HepG2 (cell line): ENCODE results near the gene GRM7. TPM values are rescaled to one million over a fixed set of nuclear protein-coding genes. Genes with fewer than 3 reads are reported as not detected.

ENCODE experiments used
- ATAC-seq: fragments of 200-7000 bp; cut with Tn5 transposase; 3 replicates; pipeline ENCODE4 v1.9.1; 2020; ENCODE audit warnings: mild to moderate bottlenecking, moderate library complexity
- BruUV-seq: library from RNA; stranded (reverse); fragments of 400-500 nt; replicated peaks from 2 replicates; lab custom pipeline; 2021; lab: Mats Ljungman, UMichigan
- CTCF ChIA-PET: fragments of 300-600 bp; formaldehyde crosslinking; extraction: SDS; loops from one replicate; lab custom pipeline; 2021; ENCODE audit warnings: low total read pairs, inconsistent platforms, low intra/inter-chr PET ratio; lab: Yijun Ruan, JAX
- POLR2A ChIA-PET: fragments of 350-600 bp; sonication (Branson Sonifier 250); formaldehyde crosslinking; loops from one replicate; lab custom pipeline; 2020; ENCODE audit warnings: antibody characterized with exemption, inconsistent platforms; lab: Yijun Ruan, JAX
- DNase-seq: peaks from one replicate; pipeline ENCODE4 v3.0.0-alpha.2; 2015; ENCODE audit warnings: low spot score
- FAIRE-seq: peaks from 3 replicates; lab custom pipeline; 2011; peaks lifted over from hg19 to GRCh38; lab: Jason Lieb, UNC
- H2AFZ ChIP-seq: one replicate; pipeline ENCODE4 v1.6.1; 2011; ENCODE audit warnings: low read length, inconsistent platforms
- H3K27ac ChIP-seq: fragments of 300-600 bp; 3 replicates; pipeline ENCODE4 v1.8.0; 2011; ENCODE audit warnings: mixed run types, mild to moderate bottlenecking, mixed read lengths, low read length, inconsistent platforms; ENCODE audit not compliant: insufficient read depth; ENCODE audit errors: extremely low read length
- H3K27me3 ChIP-seq, 2 experiments: fragments of 200-600 bp in 1 of 2; 2 replicates in 1 of 2; 3 replicates in 1 of 2; pipeline versions ENCODE4 v1.6.0 to v1.8.0; 2011; ENCODE audit warnings: low read length in 2 of 2, mild to moderate bottlenecking in 2 of 2, moderate library complexity in 2 of 2, inconsistent platforms in 1 of 2; ENCODE audit not compliant: insufficient read depth in 2 of 2, control insufficient read depth in 1 of 2
- H3K36me3 ChIP-seq, 2 experiments: fragments of 200-600 bp in 1 of 2; replicated peaks in 1 of 2; 2 replicates in 1 of 2; 3 replicates in 1 of 2; pipeline versions ENCODE4 v1.5.1 to v1.8.0; 2011; ENCODE audit warnings: low read length in 2 of 2, inconsistent platforms in 1 of 2; ENCODE audit not compliant: insufficient read depth in 2 of 2, control insufficient read depth in 1 of 2
- H3K4me1 ChIP-seq: 2 replicates; pipeline ENCODE4 v1.5.1; 2012; ENCODE audit warnings: low read length, inconsistent platforms; ENCODE audit not compliant: insufficient read depth
- H3K4me2 ChIP-seq: 2 replicates; pipeline ENCODE4 v1.6.0; 2011; ENCODE audit warnings: low read depth, low read length, inconsistent platforms
- H3K4me3 ChIP-seq, 3 experiments: fragments of 200-600 bp in 1 of 3; sonication (generic), shearing (Covaris generic) in 1 of 3; replicated peaks in 1 of 3; 2 replicates each; pipeline ENCODE4 v1.5.1; 2011 to 2016; ENCODE audit warnings: low read length in 3 of 3, inconsistent platforms in 2 of 3, low read depth in 2 of 3, mild to moderate bottlenecking in 2 of 3, control low read depth in 1 of 3, mixed read lengths in 1 of 3; ENCODE audit not compliant: insufficient read depth in 1 of 3
- H3K79me2 ChIP-seq: one replicate; pipeline ENCODE4 v1.6.1; 2011; ENCODE audit warnings: low read length, inconsistent platforms; ENCODE audit not compliant: insufficient read depth
- H3K9ac ChIP-seq: 2 replicates; pipeline ENCODE4 v1.6.0; 2011; ENCODE audit warnings: mild to moderate bottlenecking, low read depth, low read length, inconsistent platforms; ENCODE audit not compliant: insufficient read depth
- H3K9me3 ChIP-seq: 2 replicates; pipeline ENCODE4 v1.5.1; 2012; ENCODE audit warnings: mild to moderate bottlenecking, low read length
- H4K20me1 ChIP-seq: 2 replicates; pipeline ENCODE4 v1.6.0; 2011; ENCODE audit warnings: inconsistent platforms, mild to moderate bottlenecking, low read length, moderate library complexity; ENCODE audit not compliant: insufficient read depth
- GZF1 ChIP-seq: sonication (generic); formaldehyde crosslinking; IDR thresholded peaks from 2 replicates; pipeline ENCODE4 v1.5.1; 2020; ENCODE audit warnings: mild to moderate bottlenecking, missing genetic modification reagents
- IKZF1 ChIP-seq: fragments of 450-650 bp; IDR thresholded peaks from 2 replicates; pipeline ENCODE4 v1.7.1; 2016
- KAT7 ChIP-seq: IDR thresholded peaks from 2 replicates; pipeline ENCODE4 v1.6.1; 2018; ENCODE audit warnings: borderline replicate concordance, missing compliant biosample characterization
- RCOR2 ChIP-seq: IDR thresholded peaks from 2 replicates; pipeline ENCODE4 v1.6.1; 2016; ENCODE audit warnings: missing biosample characterization, missing genetic modification reagents
- ZNF138 ChIP-seq: sonication (generic); formaldehyde crosslinking; IDR thresholded peaks from 2 replicates; pipeline ENCODE4 v1.5.0; 2020; ENCODE audit warnings: mild to moderate bottlenecking, low read depth, missing genetic modification reagents
- ZNF335 ChIP-seq: sonication (generic); formaldehyde crosslinking; IDR thresholded peaks from 2 replicates; pipeline ENCODE4 v1.4.0; 2020; ENCODE audit warnings: missing genetic modification reagents
- ZNF432 ChIP-seq: sonication (generic); formaldehyde crosslinking; IDR thresholded peaks from 2 replicates; pipeline ENCODE4 v1.5.0; 2020; ENCODE audit warnings: missing genetic modification reagents, mild to moderate bottlenecking, borderline replicate concordance
- ZNF879 ChIP-seq: sonication (generic); formaldehyde crosslinking; IDR thresholded peaks from 2 replicates; pipeline ENCODE4 v1.8.1; 2023; ENCODE audit warnings: missing genetic modification reagents
- WGBS: methylation state at CpG from one replicate; pipeline ENCODE4 v1.1.6; 2017; ENCODE audit warnings: low lambda C conversion rate; 5-methylcytosine and 5-hydroxymethylcytosine counted together
- in situ Hi-C: cut with HindIII; loops from 2 replicates; pipeline ENCODE4 v1.10.0; 2017; ENCODE audit warnings: low pct_unique_long_range_greater_than_20kb; ENCODE audit not compliant: extremely low pct_ligation_motif_present
- intact Hi-C: fragments of 100-400 bp; cut with micrococcal nuclease; formaldehyde crosslinking; loops from one replicate; pipeline ENCODE4 v1.10.0; 2022; ENCODE audit not compliant: unreplicated experiment
- polyA plus RNA-seq, 8 experiments: library from polyadenylated mRNA; depleted of rRNA in 3 of 8; stranded (reverse) in 7 of 8; unstranded in 1 of 8; fragments of >200 nt; fragmentation: Illumina TruSeq in 4 of 8; extraction: Trizol in 4 of 8; gene quantifications; 2 replicates each; pipeline versions ENCODE4 v1.2.1 to v1.2.3, GENCODE V29; 2011 to 2016; ENCODE audit warnings: low read depth in 4 of 8, missing spikeins in 1 of 8, mixed read lengths in 1 of 8; ENCODE audit not compliant: insufficient read depth in 1 of 8
- total RNA-seq, 5 experiments: library from RNA; depleted of rRNA; stranded (reverse); fragments of >200 nt; fragmentation: Illumina TruSeq; extraction: Trizol; gene quantifications; 2 replicates each; pipeline ENCODE4 v1.2.3, GENCODE V29; 2016; ENCODE audit warnings: low read depth in 1 of 5
- TF ChIP-seq, protein P1 (sequence below), 2 experiments: sonication (generic) in 1 of 2; formaldehyde crosslinking in 1 of 2; IDR thresholded peaks; 2 replicates each; pipeline versions ENCODE4 v1.4.0 to v1.6.1; 2018 to 2020; ENCODE audit warnings: missing genetic modification reagents in 2 of 2, borderline replicate concordance in 1 of 2, low read depth in 1 of 2, mild to moderate bottlenecking in 1 of 2, missing biosample characterization in 1 of 2
- TF ChIP-seq, protein P2 (sequence below): sonication (generic); formaldehyde crosslinking; IDR thresholded peaks from 2 replicates; pipeline ENCODE4 v1.5.0; 2020; ENCODE audit warnings: mild to moderate bottlenecking, missing genetic modification reagents, borderline replicate concordance
- TF ChIP-seq, protein P3 (sequence below): sonication (generic); formaldehyde crosslinking; IDR thresholded peaks from 2 replicates; pipeline ENCODE4 v1.4.0; 2020; ENCODE audit warnings: low read depth, mild to moderate bottlenecking, missing genetic modification reagents

The GRM7 gene
- total and polyA plus RNA-seq, 2 of the 13 experiments (the other 11 are each of a cell fraction or from before 2014, with no cell fraction given) = not detected

DNA sequence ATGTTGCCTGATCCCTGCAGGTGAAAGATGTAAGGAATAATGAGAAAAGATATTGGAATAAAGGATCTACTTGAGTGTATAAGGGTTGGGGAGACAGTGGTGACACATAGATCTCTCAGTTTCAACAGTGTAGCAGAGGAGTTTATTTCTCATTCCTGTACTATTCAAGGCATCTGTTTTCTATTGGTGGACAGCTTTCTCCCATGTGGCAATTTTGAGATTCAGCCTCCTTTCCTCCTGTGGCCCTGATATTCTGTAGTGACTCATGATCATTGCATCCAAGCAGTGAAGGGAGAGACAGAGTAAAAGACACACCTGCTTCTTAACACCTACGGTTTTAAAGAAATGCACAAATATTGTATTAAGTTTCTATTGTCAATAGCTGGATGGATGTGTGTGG lies 327.6 kb downstream of the GRM7 start:
- H3K79me2 ChIP-seq = no peaks in the 10 kb centered on the region
- H3K4me2 ChIP-seq = no peak overlapping the region
- ChIA-PET POLR2A (no interaction called here), CTCF (no interaction called here)
- no TSS peak for BruUV-seq
- ATAC-seq (no peak), DNase-seq (no peak)
- H3K9ac ChIP-seq = no peak overlapping the region
- H3K27ac ChIP-seq = no peak overlapping the region
- no peak overlapping the region for H2AFZ ChIP-seq
- no peaks in the 10 kb centered on the region for H3K36me3 ChIP-seq
- no peaks in the 10 kb centered on the region for H4K20me1 ChIP-seq
- TF ChIP-seq ZNF879 (no peak), RCOR2 (CRISPR knock-in tag) (no peak), ZNF138 (CRISPR knock-in tag) (no peak), KAT7 (no peak), IKZF1 (no peak), ZNF335 (CRISPR knock-in tag) (no peak), ZNF432 (CRISPR knock-in tag) (no peak), GZF1 (no peak)
- TF ChIP-seq, protein P1, sequence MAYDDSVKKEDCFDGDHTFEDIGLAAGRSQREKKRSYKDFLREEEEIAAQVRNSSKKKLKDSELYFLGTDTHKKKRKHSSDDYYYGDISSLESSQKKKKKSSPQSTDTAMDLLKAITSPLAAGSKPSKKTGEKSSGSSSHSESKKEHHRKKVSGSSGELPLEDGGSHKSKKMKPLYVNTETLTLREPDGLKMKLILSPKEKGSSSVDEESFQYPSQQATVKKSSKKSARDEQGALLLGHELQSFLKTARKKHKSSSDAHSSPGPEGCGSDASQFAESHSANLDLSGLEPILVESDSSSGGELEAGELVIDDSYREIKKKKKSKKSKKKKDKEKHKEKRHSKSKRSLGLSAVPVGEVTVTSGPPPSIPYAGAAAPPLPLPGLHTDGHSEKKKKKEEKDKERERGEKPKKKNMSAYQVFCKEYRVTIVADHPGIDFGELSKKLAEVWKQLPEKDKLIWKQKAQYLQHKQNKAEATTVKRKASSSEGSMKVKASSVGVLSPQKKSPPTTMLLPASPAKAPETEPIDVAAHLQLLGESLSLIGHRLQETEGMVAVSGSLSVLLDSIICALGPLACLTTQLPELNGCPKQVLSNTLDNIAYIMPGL (CRISPR knock-in tag; IDR thresholded peaks at IDR 0.05; ENCODE audit: borderline replicate concordance in 1 of 2, low read depth in 1 of 2) = no peak
- TF ChIP-seq, protein P2, sequence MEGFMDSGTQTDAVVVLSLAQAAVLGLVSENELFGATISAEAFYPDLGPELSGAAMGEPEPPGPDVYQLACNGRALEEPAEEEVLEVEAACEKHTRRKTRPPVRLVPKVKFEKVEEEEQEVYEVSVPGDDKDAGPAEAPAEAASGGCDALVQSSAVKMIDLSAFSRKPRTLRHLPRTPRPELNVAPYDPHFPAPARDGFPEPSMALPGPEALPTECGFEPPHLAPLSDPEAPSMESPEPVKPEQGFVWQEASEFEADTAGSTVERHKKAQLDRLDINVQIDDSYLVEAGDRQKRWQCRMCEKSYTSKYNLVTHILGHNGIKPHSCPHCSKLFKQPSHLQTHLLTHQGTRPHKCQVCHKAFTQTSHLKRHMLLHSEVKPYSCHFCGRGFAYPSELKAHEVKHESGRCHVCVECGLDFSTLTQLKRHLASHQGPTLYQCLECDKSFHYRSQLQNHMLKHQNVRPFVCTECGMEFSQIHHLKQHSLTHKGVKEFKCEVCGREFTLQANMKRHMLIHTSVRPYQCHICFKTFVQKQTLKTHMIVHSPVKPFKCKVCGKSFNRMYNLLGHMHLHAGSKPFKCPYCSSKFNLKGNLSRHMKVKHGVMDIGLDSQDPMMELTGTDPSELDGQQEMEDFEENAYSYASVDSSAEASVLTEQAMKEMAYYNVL (CRISPR knock-in tag) = no peak
- TF ChIP-seq, protein P3, sequence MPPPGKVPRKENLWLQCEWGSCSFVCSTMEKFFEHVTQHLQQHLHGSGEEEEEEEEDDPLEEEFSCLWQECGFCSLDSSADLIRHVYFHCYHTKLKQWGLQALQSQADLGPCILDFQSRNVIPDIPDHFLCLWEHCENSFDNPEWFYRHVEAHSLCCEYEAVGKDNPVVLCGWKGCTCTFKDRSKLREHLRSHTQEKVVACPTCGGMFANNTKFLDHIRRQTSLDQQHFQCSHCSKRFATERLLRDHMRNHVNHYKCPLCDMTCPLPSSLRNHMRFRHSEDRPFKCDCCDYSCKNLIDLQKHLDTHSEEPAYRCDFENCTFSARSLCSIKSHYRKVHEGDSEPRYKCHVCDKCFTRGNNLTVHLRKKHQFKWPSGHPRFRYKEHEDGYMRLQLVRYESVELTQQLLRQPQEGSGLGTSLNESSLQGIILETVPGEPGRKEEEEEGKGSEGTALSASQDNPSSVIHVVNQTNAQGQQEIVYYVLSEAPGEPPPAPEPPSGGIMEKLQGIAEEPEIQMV = no peak
- TF ChIP-seq, all 625 proteins: peak for 0
- intact Hi-C loops (no loop called here), in situ Hi-C loops (no loop called here)
- FAIRE-seq = no peak
- Histone ChIP-seq H3K4me1 (no peaks in the 10 kb centered on the region), H3K9me3 (peaks cover 78% of the 10 kb centered on the region), H3K27me3 (no peaks in the 10 kb centered on the region), H3K4me3 (no peak overlapping the region)
- 6% methylated on average over 1 of the region's 1 CpG for WGBS
